ENCODE data around the gene ROGDI.

Gene ROGDI

GRCh38 chr16:4767872-4768548 is 34.4 kb downstream of the ROGDI start:
- no peak for DNase-seq (ENCODE audit: low read depth in 3 of 3, low spot score in 1 of 3)

GRCh38 chr16:4766875-4767628 is 35.4 kb downstream of the ROGDI start, which contains the start of gene ZNF500:
ZNF500 (minus strand) TSS chr16:4767162; CDS start chr16:4765978, 1,184 bp downstream.
- peak; percentile 82 to 99 (median 90) for DNase-seq (ENCODE audit: low read depth in 3 of 3, low spot score in 1 of 3)

- no peak for DNase-seq (ENCODE audit: low read depth in 3 of 3, low spot score in 1 of 3)
These were observed 36.6 kb downstream of the ROGDI start for GRCh38 chr16:4765511-4766474.

GRCh38 chr16:4763791-4764190 is 38.6 kb downstream of the ROGDI start:
- no peak for DNase-seq (ENCODE audit: low read depth in 3 of 3, low spot score in 1 of 3)

- DNase-seq (ENCODE audit: low read depth in 3 of 3, low spot score in 1 of 3) = no peak
These were observed 40.2 kb downstream of the ROGDI start for GRCh38 chr16:4762205-4762604.

- no peak for DNase-seq (ENCODE audit: low read depth in 3 of 3, low spot score in 1 of 3)
These were observed 42.1 kb downstream of the ROGDI start for GRCh38 chr16:4760221-4760910.

- DNase-seq (ENCODE audit: low read depth in 3 of 3, low spot score in 1 of 3) = no peak
These were observed 46.7 kb downstream of the ROGDI start for GRCh38 chr16:4755687-4756086.

- no peak for DNase-seq (ENCODE audit: low read depth in 3 of 3, low spot score in 1 of 3)
These were observed 47.6 kb downstream of the ROGDI start for GRCh38 chr16:4754865-4755264.

- DNase-seq (ENCODE audit: low read depth in 3 of 3, low spot score in 1 of 3) = no peak
These were observed 49.2 kb downstream of the ROGDI start for GRCh38 chr16:4753227-4753626.

GRCh38 chr16:4752351-4753100 is 49.9 kb downstream of the ROGDI start:
- DNase-seq (ENCODE audit: low read depth in 3 of 3, low spot score in 1 of 3) = no peak

GRCh38 chr16:4750896-4751295 is 51.5 kb downstream of the ROGDI start:
- no peak for DNase-seq (ENCODE audit: low read depth in 3 of 3, low spot score in 1 of 3)

GRCh38 chr16:4749700-4750257 is 52.7 kb downstream of the ROGDI start:
- DNase-seq (ENCODE audit: low read depth in 3 of 3, low spot score in 1 of 3) = no peak

- DNase-seq (ENCODE audit: low read depth in 3 of 3, low spot score in 1 of 3) = no peak
These were observed 53.6 kb downstream of the ROGDI start for GRCh38 chr16:4748682-4749411.

- DNase-seq (ENCODE audit: low read depth in 3 of 3, low spot score in 1 of 3) = no peak
These were observed 54.3 kb downstream of the ROGDI start for GRCh38 chr16:4747906-4748681.

GRCh38 chr16:4746991-4747574 is 55.4 kb downstream of the ROGDI start:
- DNase-seq (ENCODE audit: low read depth in 3 of 3, low spot score in 1 of 3) = no peak

All from stimulated activated CD4-positive, alpha-beta T cell treated with anti-CD3 and anti-CD28 coated beads, TNF-alpha, amount 100 ng/mL, for 1 hour (primary cell).